A549 (cell line): ENCODE data around the gene SHC2. TPM values are rescaled to one million over a fixed set of nuclear protein-coding genes. Genes with fewer than 3 reads are reported as not detected.

Experiments
- ATAC-seq, 2 experiments: fragments of 200-7000 bp in 1 of 2; fragments of >200 bp in 1 of 2; cut with Nextera tagmentation in 1 of 2; cut with Tn5 transposase in 1 of 2; 3 replicates each; pipeline versions ENCODE4 v1.8.0 to v1.9.1; 2018 to 2020; ENCODE audit warnings: mild to moderate bottlenecking in 1 of 2, moderate library complexity in 1 of 2
- CTCF ChIA-PET: fragments of 300-600 bp; sonication (Branson Sonifier 250); formaldehyde crosslinking; extraction: SDS; loops from one replicate; lab custom pipeline; 2021; ENCODE audit warnings: antibody characterized with exemption, inconsistent platforms; lab: Yijun Ruan, JAX
- POLR2A ChIA-PET: fragments of 350-600 bp; formaldehyde crosslinking; extraction: SDS; loops from one replicate; lab custom pipeline; 2021; ENCODE audit warnings: antibody characterized with exemption, inconsistent platforms; lab: Yijun Ruan, JAX
- DNase-seq, 2 experiments: peaks; one replicate each; pipeline versions ENCODE4 v3.0.0 to v3.0.0-alpha.2; 2011 to 2016; ENCODE audit warnings: low read depth in 1 of 2, low spot score in 1 of 2
- FAIRE-seq: peaks from 2 replicates; lab custom pipeline; 2011; peaks lifted over from hg19 to GRCh38; lab: Jason Lieb, UNC
- H3K27ac ChIP-seq, 2 experiments: fragments of >200 bp; sonication (Bioruptor Twin); formaldehyde crosslinking; 3 replicates each; pipeline ENCODE4 v1.5.1; 2016 to 2017
- H3K4me1 ChIP-seq: fragments of >200 bp; sonication (Bioruptor Twin); formaldehyde crosslinking; 3 replicates; pipeline ENCODE4 v1.6.1; 2016
- H3K4me2 ChIP-seq: fragments of >200 bp; sonication (Bioruptor Twin); formaldehyde crosslinking; 3 replicates; pipeline ENCODE4 v1.6.1; 2016
- H3K4me3 ChIP-seq: fragments of >200 bp; sonication (Bioruptor Twin); formaldehyde crosslinking; 3 replicates; pipeline ENCODE4 v1.5.1; 2016
- H3K9me3 ChIP-seq: fragments of >200 bp; sonication (Bioruptor Twin); formaldehyde crosslinking; 3 replicates; pipeline ENCODE4 v1.6.1; 2016
- ATOH8 ChIP-seq: fragments of 250-450 bp; sonication (Bioruptor Pico); IDR thresholded peaks from 2 replicates; pipeline ENCODE4 v1.5.0; 2020; ENCODE audit warnings: low read depth, mild to moderate bottlenecking, moderate library complexity
- BHLHE40 ChIP-seq: IDR thresholded peaks from 2 replicates; pipeline ENCODE4 v1.6.1; 2012; ENCODE audit warnings: low read depth, low read length, inconsistent platforms
- CBX8 ChIP-seq: fragments of 200-600 bp; sonication (generic); IDR thresholded peaks from 2 replicates; pipeline ENCODE4 v1.6.1; 2016
- CEBPB ChIP-seq, 2 experiments: fragments of >200 bp in 1 of 2; sonication (Bioruptor Twin) in 1 of 2; formaldehyde crosslinking in 1 of 2; IDR thresholded peaks; 2 replicates each; pipeline ENCODE4 v1.6.1; 2012 to 2016
- CHD4 ChIP-seq: fragments of 200-600 bp; sonication (generic); IDR thresholded peaks from 2 replicates; pipeline ENCODE4 v1.6.1; 2016; ENCODE audit warnings: antibody characterized with exemption, mild to moderate bottlenecking, borderline replicate concordance
- CTCF ChIP-seq: fragments of >200 bp; sonication (Bioruptor Twin); formaldehyde crosslinking; IDR thresholded peaks from 3 replicates; pipeline ENCODE4 v1.5.1; 2016
- KDM5A ChIP-seq: fragments of 200-600 bp; sonication (generic); IDR thresholded peaks from 2 replicates; pipeline ENCODE4 v1.6.1; 2016; ENCODE audit warnings: antibody characterized with exemption, mild to moderate bottlenecking
- MAZ ChIP-seq: fragments of 150-350 bp; IDR thresholded peaks from 2 replicates; pipeline ENCODE4 v1.6.1; 2014; ENCODE audit warnings: antibody characterized with exemption, low read depth, low read length, borderline replicate concordance
- MYC ChIP-seq: IDR thresholded peaks from 2 replicates; pipeline ENCODE4 v1.6.1; 2012; ENCODE audit warnings: mild to moderate bottlenecking, inconsistent platforms, low read length, improper control_type of control experiment, borderline replicate concordance
- NPAS2 ChIP-seq: fragments of 250-450 bp; sonication (Bioruptor Pico); IDR thresholded peaks from 2 replicates; pipeline ENCODE4 v1.8.0; 2022; ENCODE audit warnings: mild to moderate bottlenecking, moderate library complexity, borderline replicate concordance
- POLR2A ChIP-seq: IDR thresholded peaks from 2 replicates; pipeline ENCODE4 v1.6.1; 2012; ENCODE audit warnings: mild to moderate bottlenecking, low read length
- POLR2AphosphoS2 ChIP-seq: conservative IDR thresholded peaks from 2 replicates; pipeline ENCODE4 v1.6.1; 2012; ENCODE audit warnings: low read length, improper control_type of control experiment, inconsistent platforms
- RFX5 ChIP-seq: fragments of 450-650 bp; IDR thresholded peaks from 2 replicates; pipeline ENCODE4 v1.7.1; 2014; ENCODE audit warnings: antibody characterized with exemption, mild to moderate bottlenecking, moderate library complexity
- TFCP2L1 ChIP-seq: fragments of 250-450 bp; sonication (Bioruptor Pico); IDR thresholded peaks from 2 replicates; pipeline ENCODE4 v1.5.0; 2021; ENCODE audit warnings: mild to moderate bottlenecking
- TP53 ChIP-seq: fragments of 250-450 bp; sonication (Bioruptor Pico); IDR thresholded peaks from 2 replicates; pipeline ENCODE4 v1.5.0; 2021; ENCODE audit warnings: mild to moderate bottlenecking, moderate library complexity
- ZC3H11A ChIP-seq: fragments of 450-650 bp; IDR thresholded peaks from 2 replicates; pipeline ENCODE4 v1.6.1; 2014; ENCODE audit warnings: antibody characterized with exemption, mild to moderate bottlenecking
- WGBS: methylation state at CpG from one replicate; pipeline ENCODE4 v1.1.6; 2017; ENCODE audit errors: missing lambda C conversion rate; 5-methylcytosine and 5-hydroxymethylcytosine counted together
- polyA plus RNA-seq, 4 experiments: library from polyadenylated mRNA; depleted of rRNA in 3 of 4; stranded (reverse); fragments of >200 nt; fragmentation: RNase III in 1 of 4; extraction: RNeasy Plus Mini Kit Qiagen cat#74134 plus additional on column Dnase treatment in 1 of 4; gene quantifications; 2 replicates in 3 of 4; 3 replicates in 1 of 4; pipeline ENCODE4 v1.2.3, GENCODE V29; 2011 to 2017

Gene SHC2
- polyA plus RNA-seq, 2 of the 4 experiments (the other 2 are of a cell fraction), result 0.36 to 0.58 TPM

GRCh38 chr19:406971-407510 is 53.8 kb downstream of the SHC2 start (continued):
- TF ChIP-seq MYC, result no peak
- no peak for TF ChIP-seq KDM5A

- Histone ChIP-seq H3K4me3 (no peak overlapping the region), H3K9me3 (no peaks in the 10 kb centered on the region), H3K27ac (no peak overlapping the region), H3K4me1 (peaks cover 8% of the 10 kb centered on the region; the same call in 1 of the 3 replicates), H3K4me2 (no peak overlapping the region)
- ChIA-PET POLR2A (no interaction called here), CTCF (no interaction called here)
- TF ChIP-seq KDM5A (no peak), BHLHE40 (no peak), RFX5 (no peak), POLR2A (no peak), TFCP2L1 (CRISPR knock-in tag) (no peak), TP53 (no peak), NPAS2 (CRISPR knock-in tag) (no peak)
- FAIRE-seq, result no peak
- no peak; a peak in 1 of 6 replicates for ATAC-seq
- no peak for DNase-seq
- no CpG with 5 or more reads among the region's 41 CpGs for WGBS
Observed at GRCh38 chr19:406135-406781, 54.6 kb downstream of the SHC2 start.

GRCh38 chr19:405121-405965 is 55.5 kb downstream of the SHC2 start:
- POLR2A ChIA-PET, result no interaction called here
- CTCF ChIA-PET, result no interaction called here
- no peak overlapping the region for H3K27ac ChIP-seq
- TF ChIP-seq MAZ (no peak), CHD4 (no peak), ATOH8 (CRISPR knock-in tag) (no peak), TFCP2L1 (CRISPR knock-in tag) (no peak), TP53 (no peak), POLR2AphosphoS2 (no peak), CEBPB (IDR thresholded peaks at IDR 0.05) (no peak), RFX5 (no peak), NPAS2 (CRISPR knock-in tag) (no peak), CTCF (no peak), CBX8 (no peak), ZC3H11A (no peak)
- H3K4me1 ChIP-seq, result peaks cover 8% of the 10 kb centered on the region; the same call in 1 of the 3 replicates
- 36% methylated on average over 23 of the region's 29 CpGs for WGBS
- no peak overlapping the region for H3K4me3 ChIP-seq
- no peaks in the 10 kb centered on the region for H3K9me3 ChIP-seq
- no peak for DNase-seq
- H3K4me2 ChIP-seq, result peak overlapping the region; percentile 30; the same call in 2 of the 3 replicates
- no peak for FAIRE-seq
- peak in 1 of 2 experiments; percentile 66; a peak in 3 of 6 replicates for ATAC-seq
